Epithelial cell of proximal tubule (primary cell): ENCODE results near the gene TAP2. TPM values are rescaled to one million over a fixed set of nuclear protein-coding genes. Genes with fewer than 3 reads are reported as not detected.

ENCODE experiments used
- DNase-seq: peaks from one replicate; pipeline ENCODE4 v3.0.0-alpha.2; 2011; ENCODE audit warnings: low read depth
- H3K4me3 ChIP-seq: 2 replicates; pipeline ENCODE4 v1.5.1; 2011; ENCODE audit warnings: low read depth, mild to moderate bottlenecking, low read length
- total RNA-seq: library from RNA; depleted of rRNA; stranded (reverse); fragments of >200 nt; gene quantifications from 2 replicates; pipeline ENCODE4 v1.2.3, GENCODE V29; 2015
- TF ChIP-seq, protein P1 (sequence below): conservative IDR thresholded peaks from 2 replicates; pipeline ENCODE4 v1.5.1; 2012; ENCODE audit warnings: low read depth, mild to moderate bottlenecking, low read length

The TAP2 gene
- total RNA-seq, 1 donor from 2014 or later: 23.6 TPM

DNA sequence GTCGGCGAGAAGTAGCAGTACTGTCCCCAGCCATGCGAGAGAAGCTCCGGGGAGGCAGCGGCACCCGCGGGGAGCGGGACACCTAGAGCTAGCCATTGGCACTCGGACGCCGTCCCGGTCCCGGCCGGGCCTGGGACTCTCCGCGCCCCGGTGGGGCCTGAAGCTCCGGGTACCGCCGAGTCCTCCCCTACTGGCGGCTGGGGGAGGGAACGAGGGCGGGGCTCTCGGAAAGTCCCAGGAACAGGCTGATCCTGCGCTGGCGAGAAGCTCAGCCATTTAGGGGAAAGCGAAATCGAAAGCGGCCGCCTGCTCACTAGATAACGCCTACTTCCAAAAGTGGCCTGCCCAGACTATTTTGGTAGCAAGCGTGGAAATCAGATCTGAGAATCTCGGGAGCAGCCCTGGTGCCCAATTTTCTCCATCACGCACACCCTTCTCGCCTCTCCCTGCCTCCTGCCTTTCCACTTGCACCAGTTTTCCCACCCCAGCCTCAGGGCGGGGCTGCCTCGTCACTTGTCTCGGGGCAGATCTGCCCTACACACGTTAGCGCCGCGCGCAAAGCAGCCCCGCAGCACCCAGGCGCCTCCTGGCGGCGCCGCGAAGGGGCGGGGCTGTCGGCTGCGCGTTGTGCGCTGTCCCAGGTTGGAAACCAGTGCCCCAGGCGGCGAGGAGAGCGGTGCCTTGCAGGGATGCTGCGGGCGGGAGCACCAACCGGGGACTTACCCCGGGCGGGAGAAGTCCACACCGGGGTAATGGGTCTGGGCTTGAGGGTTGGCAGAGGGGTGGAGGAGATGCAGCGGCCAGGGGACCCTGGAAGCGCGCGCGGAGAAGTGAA, 15.2 kb upstream of the TAP2 start, which contains the start of the genes PSMB9 and TAP1:
Gene PSMB9 (plus strand): TSS at position 652 of the 835 bp plus-strand sequence. CDS start 38 bp downstream, at position 690.
Gene TAP1 (minus strand): TSS at position 164 of the 835 bp plus-strand sequence. CDS start 68 bp downstream, at position 96.
- DNase-seq: peak; percentile 64
- peak within 1 kb of the TSS; percentile 88 for H3K4me3 ChIP-seq
- TF ChIP-seq, protein P1, sequence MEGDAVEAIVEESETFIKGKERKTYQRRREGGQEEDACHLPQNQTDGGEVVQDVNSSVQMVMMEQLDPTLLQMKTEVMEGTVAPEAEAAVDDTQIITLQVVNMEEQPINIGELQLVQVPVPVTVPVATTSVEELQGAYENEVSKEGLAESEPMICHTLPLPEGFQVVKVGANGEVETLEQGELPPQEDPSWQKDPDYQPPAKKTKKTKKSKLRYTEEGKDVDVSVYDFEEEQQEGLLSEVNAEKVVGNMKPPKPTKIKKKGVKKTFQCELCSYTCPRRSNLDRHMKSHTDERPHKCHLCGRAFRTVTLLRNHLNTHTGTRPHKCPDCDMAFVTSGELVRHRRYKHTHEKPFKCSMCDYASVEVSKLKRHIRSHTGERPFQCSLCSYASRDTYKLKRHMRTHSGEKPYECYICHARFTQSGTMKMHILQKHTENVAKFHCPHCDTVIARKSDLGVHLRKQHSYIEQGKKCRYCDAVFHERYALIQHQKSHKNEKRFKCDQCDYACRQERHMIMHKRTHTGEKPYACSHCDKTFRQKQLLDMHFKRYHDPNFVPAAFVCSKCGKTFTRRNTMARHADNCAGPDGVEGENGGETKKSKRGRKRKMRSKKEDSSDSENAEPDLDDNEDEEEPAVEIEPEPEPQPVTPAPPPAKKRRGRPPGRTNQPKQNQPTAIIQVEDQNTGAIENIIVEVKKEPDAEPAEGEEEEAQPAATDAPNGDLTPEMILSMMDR: peak; percentile 76

DNA sequence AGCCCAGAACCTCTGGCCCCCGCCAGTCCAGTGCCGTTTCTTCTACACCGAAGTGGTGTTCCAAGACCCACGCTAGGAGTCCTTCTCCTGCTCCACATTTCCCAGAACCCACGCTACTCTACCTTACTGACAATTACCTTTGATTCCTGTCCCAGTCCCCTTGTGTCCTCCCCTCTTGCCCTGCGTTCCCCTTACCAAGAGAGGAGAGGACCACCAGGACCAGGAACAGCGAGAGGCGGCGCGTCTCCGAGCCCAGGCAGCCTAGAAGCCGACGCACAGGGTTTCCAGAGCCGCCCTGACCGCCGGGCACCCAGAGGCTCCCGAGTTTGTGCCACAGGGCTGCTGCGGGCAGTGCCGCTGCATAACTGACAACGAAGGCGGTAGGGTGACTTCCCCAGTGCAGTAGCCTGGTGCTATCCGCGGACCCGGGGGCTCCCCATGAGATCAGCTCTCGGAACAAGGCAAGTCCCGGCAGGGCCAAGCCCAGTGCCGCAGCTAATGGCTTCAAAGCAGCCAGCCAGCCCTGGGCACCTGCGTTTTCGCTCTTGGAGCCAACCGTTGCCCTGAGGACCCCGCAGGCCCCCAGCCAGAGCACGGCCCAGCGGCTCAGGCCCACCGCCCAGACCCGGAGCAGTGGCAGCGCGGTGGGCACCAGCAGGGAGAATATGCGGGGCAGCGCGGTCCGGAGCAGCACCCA, 14.5 kb upstream of the TAP2 start:
- TF ChIP-seq, protein P1: no peak
- H3K4me3 ChIP-seq: peak overlapping the region; percentile 88
- no peak for DNase-seq

DNA sequence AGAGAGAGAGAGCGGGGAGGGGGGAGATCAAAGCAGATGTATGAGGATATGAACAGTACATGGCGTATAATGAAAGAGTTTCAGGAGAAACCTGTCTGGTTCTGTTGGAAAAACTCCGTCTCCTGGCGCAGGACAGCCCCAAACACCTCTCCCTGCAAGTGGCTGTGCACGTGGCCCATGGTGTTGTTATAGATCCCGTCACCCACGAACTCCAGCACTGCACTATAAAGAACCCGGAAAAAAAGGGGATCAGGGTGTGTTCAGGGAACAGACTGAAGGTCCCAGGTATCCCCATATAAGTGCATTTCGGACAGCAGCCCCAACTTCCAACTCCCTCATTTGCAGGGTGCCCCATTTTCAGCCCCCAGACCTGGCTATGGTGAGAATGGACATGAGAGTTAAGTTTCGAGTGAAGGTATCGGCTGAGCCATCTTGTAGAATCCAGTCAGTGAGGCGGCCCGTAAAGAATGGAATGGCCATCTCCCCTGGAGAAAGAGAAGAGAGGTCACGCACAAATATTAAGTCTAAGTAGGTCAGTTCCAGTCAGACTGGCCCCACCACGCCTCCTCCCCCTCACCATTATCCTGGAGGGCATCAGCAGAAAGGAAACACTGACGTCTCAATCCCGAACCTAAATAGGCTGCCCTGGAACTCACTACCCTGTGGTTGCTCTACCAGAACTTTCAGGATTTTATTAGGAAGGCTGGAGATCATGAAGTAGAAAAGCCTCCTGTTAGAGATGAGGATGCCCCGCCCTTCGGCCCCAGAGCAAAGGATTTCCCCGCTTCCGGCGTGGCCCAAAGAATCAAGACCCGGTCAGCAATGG, 13.7 kb upstream of the TAP2 start:
- no peak for DNase-seq
- peak overlapping the region; percentile 88 for H3K4me3 ChIP-seq
- TF ChIP-seq, protein P1: no peak

DNA sequence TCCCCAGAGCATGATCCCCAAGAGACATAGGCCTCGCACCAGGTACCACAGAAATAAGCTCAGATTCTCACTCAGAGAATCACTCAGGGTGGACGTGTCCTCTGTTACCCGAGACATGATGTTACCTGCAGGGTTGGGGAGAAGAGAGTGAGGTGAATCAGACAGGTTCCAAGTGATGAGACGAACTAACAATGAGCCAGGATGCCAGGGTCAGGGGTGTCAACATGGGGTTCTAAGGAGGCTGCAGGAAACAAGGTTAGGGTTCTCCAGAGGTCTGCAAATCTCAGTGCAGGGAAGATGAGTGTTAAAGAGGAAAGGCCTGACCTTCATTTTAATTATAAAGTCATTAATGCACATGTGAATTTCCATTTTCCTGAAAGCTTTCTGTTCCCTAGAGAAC, 12.5 kb upstream of the TAP2 start:
- DNase-seq: no peak
- no peak overlapping the region for H3K4me3 ChIP-seq
- TF ChIP-seq, protein P1: no peak

DNA sequence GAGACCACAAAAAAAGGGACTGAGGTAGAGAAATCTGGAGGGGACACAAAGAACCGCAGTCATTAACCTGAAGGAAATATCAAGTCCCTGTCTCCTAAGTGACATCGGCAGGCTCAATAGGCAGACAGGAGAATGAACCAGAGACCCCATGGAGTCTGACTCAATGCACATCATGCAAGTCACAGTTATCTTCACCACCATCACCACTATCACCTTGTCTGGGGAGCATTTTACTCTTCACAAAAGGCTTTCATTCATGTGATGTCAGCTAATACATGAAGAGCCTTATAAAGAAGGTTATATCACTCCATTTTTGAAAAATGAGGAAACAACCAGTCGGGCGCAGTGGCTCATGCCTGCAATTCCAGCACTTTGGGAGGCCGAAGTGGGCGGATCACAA, 10.6 kb upstream of the TAP2 start:
- TF ChIP-seq, protein P1: no peak
- H3K4me3 ChIP-seq: no peak overlapping the region
- DNase-seq: no peak

DNA sequence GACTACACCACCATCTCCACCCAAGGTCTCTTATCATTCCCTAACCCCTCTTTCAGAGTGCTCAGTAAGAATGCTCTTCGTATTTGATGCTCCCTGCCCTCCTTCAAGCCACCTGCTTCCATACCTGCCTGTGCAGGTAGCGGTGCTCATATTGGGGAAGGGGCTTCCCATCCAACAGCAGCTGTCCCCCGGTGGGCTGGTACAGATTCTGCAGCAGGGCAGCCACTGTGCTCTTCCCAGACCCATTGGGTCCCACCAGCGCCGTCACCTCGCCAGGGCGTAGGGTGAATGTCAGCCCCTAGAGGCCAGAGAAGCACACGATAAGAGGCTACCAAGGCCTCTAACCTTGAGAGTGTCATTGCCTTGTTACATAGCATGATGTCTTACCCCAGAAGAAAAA, 9.3 kb upstream of the TAP2 start:
- TF ChIP-seq, protein P1: no peak
- H3K4me3 ChIP-seq: no peak overlapping the region
- no peak for DNase-seq
